ENCODE results near the gene AOPEP.

AOPEP gene

GRCh38 chr9:94726495-94727191, at the start of gene AOPEP:
AOPEP (plus strand) TSS chr9:94726699; CDS start chr9:94759784, 33,085 bp downstream.
- DNase-seq (ENCODE audit: low spot score) = peak; percentile 100

- no peak for DNase-seq (ENCODE audit: low spot score)
These were observed 48.6 kb upstream of the AOPEP start for GRCh38 chr9:94677929-94678328.

DNA sequence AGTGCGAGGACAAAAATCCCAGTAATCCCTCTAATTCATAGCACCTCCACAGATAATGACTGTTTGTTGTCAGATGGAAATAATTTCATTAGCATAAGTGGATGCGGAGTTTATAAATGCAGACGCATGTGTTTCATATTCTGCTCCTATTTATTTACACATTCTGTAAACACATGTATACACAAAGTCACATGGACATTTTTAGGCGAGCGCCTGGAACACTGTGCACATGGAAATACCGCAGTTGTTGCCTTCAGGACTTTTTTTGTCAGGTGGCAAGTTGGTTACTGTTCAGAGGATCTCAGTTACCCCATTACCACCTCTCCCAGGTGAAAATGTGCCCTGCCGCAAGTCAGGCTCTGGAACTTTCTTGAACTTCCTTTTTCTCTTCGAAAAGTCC, 46.9 kb upstream of the AOPEP start:
- no peak for DNase-seq (ENCODE audit: low spot score)

DNA sequence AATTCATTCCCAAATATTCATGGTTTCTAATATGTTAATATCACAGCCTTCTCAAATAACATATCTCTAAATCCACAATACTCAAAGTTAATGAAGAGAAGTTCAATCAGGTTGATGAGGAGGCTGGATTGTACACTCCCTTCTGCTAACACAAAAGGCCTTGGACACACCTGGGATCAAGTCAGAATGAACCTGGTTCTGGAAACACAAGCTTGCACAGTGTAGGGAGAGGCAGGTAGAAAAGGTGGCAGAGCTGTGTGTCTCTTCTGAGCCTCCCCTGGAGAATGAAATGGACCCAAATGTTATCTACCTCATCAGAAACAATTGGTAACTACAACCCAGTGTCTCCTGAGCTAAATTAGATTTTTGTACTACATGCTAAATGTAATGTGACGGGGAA, 46.5 kb upstream of the AOPEP start:
- DNase-seq (ENCODE audit: low spot score) = no peak

DNA sequence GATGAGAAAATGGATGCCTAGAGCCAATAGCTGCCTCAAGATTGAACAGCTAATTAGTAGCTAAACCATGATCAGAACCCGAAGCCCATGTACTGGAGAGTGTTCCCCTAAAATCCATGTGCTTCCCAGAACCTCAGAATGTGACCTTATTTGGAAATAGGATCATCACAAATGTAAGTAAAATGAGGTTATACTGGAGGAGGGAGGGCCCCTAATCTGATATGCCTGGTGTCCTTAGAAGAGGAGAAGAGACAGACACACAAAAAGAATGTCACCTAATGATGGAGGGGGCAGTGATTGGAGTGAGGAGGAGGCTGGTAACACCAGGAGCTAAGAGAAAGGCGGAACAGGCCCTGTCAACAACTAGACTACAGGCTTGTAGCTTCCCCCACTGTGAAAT, 45.9 kb upstream of the AOPEP start:
- no peak for DNase-seq (ENCODE audit: low spot score)

DNA sequence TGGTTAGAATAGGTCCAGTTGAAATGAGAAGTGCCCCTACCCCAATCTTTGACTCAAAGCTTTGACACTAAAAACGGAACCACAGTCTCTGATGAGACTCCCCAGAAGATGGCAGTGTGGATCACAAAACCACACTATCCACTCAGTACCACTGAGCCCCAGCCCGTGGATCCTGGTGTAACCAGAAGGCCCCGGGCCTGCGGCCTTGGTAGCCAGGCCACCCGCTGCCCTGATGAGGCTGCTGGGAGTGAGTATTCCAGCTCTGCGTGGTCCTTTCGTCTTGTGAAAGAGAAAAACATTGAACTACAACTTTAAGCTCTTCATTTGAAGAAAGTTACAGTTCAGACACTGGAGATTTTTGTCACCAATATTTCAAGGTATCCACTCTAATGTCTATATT, 45.0 kb upstream of the AOPEP start:
- peak; percentile 79 for DNase-seq (ENCODE audit: low spot score)

- DNase-seq (ENCODE audit: low spot score) = no peak
These were observed 41.1 kb upstream of the AOPEP start for GRCh38 chr9:94685359-94685758.

DNA sequence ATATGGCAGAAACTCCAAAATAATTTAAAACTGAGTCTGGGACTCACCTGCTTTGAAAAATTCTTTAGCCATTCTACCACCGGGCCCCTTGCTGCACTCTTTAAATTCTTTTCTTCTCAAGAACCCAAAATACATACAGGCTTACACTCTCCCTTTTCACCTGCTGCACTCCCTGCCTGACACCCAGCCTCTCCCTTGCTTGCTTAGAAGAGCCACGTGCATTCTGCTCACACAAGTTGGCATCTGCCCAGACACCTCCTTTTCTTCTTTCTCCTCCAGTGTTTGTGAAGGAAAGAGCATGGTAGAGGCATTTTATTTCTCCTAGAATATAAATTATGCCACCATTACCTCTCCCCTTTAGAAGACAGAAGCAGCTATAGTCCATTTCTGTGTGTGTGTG, 39.0 kb upstream of the AOPEP start:
- no peak for DNase-seq (ENCODE audit: low spot score)

GRCh38 chr9:94690344-94690743, 36.2 kb upstream of the AOPEP start:
- DNase-seq (ENCODE audit: low spot score) = no peak

DNA sequence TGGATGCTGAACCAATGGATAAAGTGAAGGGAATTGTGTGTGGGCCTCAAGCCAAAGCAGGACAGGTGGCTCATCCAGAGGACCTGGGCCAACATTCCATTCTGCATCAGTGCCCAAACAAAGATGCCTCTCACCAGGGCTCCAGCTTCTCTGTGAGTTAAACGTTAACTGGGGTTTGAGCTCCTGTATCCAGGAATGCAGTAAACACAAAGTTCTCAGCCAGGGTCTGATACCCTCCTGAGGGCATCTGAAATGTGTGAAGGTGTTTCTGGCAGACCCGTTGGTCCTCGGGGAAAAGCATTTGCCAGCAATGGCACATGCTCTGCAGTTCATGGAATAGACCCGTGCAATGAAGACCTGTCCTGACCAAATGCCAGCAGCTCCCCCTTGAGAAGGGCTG, 33.9 kb upstream of the AOPEP start:
- no peak for DNase-seq (ENCODE audit: low spot score)

GRCh38 chr9:94693485-94694204, 32.9 kb upstream of the AOPEP start:
- DNase-seq (ENCODE audit: low spot score) = no peak

DNA sequence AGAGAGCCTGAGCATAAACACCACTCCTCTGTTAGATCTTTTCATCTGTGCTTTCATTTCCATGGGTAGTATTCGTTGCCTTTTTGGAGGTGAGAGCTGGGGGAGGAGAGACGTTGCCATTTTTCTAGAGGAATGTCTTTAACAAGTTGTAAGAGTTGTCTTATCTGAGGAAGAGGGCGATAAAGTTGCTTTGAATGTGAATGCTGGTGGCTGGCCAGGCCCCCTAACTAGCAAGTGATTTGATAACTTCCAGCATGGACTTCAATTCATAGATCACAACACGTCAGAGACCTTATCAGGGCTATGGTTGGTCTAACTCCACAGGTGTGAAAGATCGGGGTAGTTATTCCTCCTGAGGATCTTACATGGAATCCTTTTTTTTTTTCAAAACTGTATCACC, 30.0 kb upstream of the AOPEP start:
- no peak for DNase-seq (ENCODE audit: low spot score)

- DNase-seq (ENCODE audit: low spot score) = peak; percentile 59
These were observed 28.4 kb upstream of the AOPEP start for GRCh38 chr9:94697972-94698581.

DNA sequence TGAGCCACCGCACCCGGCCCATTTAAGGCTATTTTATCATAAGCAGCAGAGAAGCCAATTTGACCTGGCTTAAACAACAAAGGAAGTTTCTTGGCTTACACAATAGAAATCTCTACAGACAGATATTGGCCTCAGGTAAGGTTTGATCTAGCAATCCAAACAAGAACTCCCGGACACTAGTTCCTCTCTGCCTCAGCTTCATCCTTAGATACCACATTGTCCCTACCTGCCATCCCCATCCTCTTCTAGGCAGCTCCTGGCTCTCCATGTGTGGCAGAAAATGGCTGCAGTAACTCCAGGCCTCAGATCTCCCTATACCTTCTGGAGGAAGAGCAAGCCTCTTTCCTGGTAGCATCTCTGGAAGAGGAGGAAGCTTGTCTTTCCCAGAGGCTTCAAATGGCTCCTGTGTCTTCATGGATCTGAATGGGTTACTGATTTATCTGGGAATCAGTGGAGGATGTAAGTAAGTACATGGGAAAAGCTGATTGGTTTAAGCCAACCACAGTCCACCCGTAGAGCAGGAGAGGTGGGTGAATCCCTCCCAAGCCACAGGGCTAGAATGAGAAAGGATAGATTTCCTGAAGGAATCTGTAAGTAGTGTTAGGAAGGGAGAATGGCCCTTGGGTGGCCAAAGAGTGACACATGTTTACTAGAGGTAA, 26.7 kb upstream of the AOPEP start:
- no peak for DNase-seq (ENCODE audit: low spot score)

DNA sequence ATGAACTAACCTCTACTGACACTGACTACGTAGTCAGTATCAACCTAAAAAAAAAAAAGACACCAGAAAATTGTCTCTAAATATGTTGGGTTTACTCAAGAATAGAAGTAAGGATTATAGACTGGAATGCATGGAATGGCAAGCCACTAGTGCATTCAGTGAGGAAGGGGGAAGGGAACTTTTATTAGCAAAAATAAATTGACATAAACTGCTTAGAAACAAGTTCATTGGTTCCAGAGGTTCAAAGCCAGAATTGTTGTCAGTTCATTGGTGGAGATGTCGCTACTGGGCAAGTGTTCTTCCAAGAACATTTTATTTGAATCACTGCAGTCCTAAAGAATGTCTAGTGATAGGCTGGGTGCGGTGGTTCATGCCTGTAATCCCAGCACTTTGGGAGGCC, 26.1 kb upstream of the AOPEP start:
- DNase-seq (ENCODE audit: low spot score) = no peak

DNA sequence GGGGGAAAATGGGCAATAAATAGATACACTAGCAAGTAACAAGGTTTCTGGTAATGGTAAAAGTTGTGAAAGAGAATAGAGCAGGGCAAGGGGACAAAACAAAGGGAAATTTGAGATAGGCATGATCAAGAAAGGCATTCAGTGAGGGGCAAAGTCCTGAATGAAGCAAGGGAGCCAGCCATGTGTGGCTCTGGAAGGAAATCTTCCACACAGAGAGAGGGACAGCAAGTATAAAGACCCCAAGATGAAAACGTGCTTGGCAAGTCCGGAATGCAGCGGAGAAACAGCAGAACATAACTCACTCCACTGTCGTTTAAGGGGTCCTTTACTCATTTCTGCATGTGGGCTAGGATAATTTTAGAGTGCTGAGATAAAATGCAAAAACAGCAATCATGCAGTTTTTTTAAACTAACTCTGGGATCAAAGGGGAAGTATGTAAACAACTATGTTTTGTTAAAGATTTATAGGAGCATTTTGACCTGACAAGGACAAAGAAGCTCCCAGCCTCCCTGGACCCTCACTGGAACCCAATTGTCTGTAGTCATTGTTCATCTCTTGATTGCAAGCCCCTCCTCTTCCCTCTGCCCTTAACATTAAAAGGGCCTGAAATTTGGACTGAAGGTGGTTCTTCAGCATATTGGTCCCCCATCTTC, 22.9 kb upstream of the AOPEP start:
- DNase-seq (ENCODE audit: low spot score) = no peak

- DNase-seq (ENCODE audit: low spot score) = no peak
These were observed 21.3 kb upstream of the AOPEP start for GRCh38 chr9:94705162-94705702.

DNA sequence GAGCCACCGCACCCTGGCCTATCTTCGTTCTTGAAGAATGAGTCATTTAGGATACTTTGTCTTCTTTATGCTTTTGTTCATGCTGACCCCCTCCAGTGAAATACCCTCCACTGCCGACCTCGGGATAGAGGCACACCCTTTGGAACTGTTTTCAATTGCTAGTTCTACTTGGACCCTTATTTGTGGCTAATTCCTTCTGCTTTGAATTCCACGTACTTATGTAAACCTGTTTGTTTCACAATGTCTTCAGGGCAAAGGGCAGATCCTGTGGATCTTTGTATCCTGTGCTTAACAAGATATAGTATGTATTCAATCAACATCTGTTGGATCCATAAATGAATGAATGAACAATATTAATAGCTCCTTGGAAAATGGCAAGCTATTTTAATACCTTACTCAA, 19.6 kb upstream of the AOPEP start:
- DNase-seq (ENCODE audit: low spot score) = no peak

GRCh38 chr9:94713436-94714215, 12.9 kb upstream of the AOPEP start:
- no peak for DNase-seq (ENCODE audit: low spot score)

DNA sequence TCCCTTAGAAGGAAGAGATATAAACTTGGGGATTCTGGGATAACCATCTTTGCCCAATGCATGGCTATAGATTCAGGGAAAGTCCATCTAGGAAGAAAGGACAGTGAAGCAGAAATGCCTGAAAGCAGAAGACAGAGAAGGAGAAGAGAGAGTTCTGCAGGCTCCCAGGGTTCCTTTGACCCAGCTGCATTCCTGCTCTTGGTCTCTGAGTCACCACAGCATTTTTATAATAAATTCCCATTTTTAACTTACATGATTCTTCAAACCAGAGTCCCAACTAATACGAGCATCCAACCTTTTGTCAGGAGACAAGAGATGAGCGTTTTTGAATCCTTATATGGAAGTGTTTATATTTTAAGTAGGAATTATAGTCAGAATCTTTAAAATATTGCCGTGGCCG, 12.0 kb upstream of the AOPEP start:
- no peak for DNase-seq (ENCODE audit: low spot score)

GRCh38 chr9:94717761-94718160, 8.7 kb upstream of the AOPEP start:
- DNase-seq (ENCODE audit: low spot score) = no peak

All from iPS-NIHi11 (cell line).